GM12891 (cell line): ENCODE data around the gene POC5.

Experiments used
- PAX5 ChIP-seq: IDR thresholded peaks from 2 replicates; pipeline ENCODE4 v1.6.1; 2011; ENCODE audit warnings: low read length, moderate library complexity, mild to moderate bottlenecking; ENCODE audit not compliant: insufficient read depth, severe bottlenecking
- POLR2A ChIP-seq: IDR thresholded peaks from 2 replicates; pipeline ENCODE4 v1.6.1; 2011; ENCODE audit warnings: low read depth, low read length, control low read depth
- POLR2AphosphoS5 ChIP-seq: IDR thresholded peaks from 2 replicates; pipeline ENCODE4 v1.6.1; 2011; ENCODE audit warnings: low read depth, low read length, control low read depth
- SPI1 ChIP-seq: IDR thresholded peaks from 2 replicates; pipeline ENCODE4 v1.6.1; 2011; ENCODE audit warnings: low read depth, low read length, control low read depth
- TAF1 ChIP-seq: IDR thresholded peaks from 2 replicates; pipeline ENCODE4 v1.6.1; 2011; ENCODE audit warnings: low read depth, low read length, control low read depth

- TF ChIP-seq POLR2A (no peak), POLR2AphosphoS5 (no peak), TAF1 (no peak), SPI1 (no peak), PAX5 (no peak)
These were observed 9.2 kb downstream of the POC5 start for GRCh38 chr5:75707911-75708509.
